ENCODE measurements around the gene MCCC2. TPM values are rescaled to one million over a fixed set of nuclear protein-coding genes. Genes with fewer than 3 reads are reported as not detected.

The MCCC2 gene
- polyA plus RNA-seq, 1 donor from 2014 or later = 8.8 TPM

Small RNAs within 50 kb of the gene (small RNA-seq; reads per million reads assigned to genes)
- 0 reads per million in 3 experiments for gene HMGN1P12

Other genes with a start within 250 kb of the MCCC2 start
- gene BDP1, start 131.7 kb upstream of the MCCC2 start, polyA plus RNA-seq = 72.9 and 83.7 TPM in 2 replicates
- gene CARTPT, start 131.9 kb downstream of the MCCC2 start, polyA plus RNA-seq = 0.71 TPM in 1 of 2 replicates, not detected in the other